Parathyroid adenoma (tissue), 2 donors: ENCODE results near the gene TRABD2A.

ENCODE experiments used
- H2AFZ ChIP-seq: fragments of 300-600 bp; sonication (generic); one replicate; pipeline ENCODE4 v1.7.0; 2017; ENCODE audit warnings: antibody characterized with exemption, mild to moderate bottlenecking
- H3K27ac ChIP-seq: fragments of 300-600 bp; sonication (generic); one replicate; pipeline ENCODE4 v1.7.0; 2017
- H3K27me3 ChIP-seq: fragments of 300-600 bp; sonication (generic); one replicate; pipeline ENCODE4 v1.7.0; 2017; ENCODE audit warnings: low read length; ENCODE audit not compliant: control insufficient read depth, insufficient read depth
- H3K36me3 ChIP-seq: fragments of 300-600 bp; sonication (generic); one replicate; pipeline ENCODE4 v1.7.0; 2017; ENCODE audit warnings: low read length; ENCODE audit not compliant: control insufficient read depth, insufficient read depth
- H3K4me1 ChIP-seq: fragments of 300-600 bp; sonication (generic); one replicate; pipeline ENCODE4 v1.7.0; 2017; ENCODE audit warnings: control low read depth
- H3K4me2 ChIP-seq: fragments of 300-600 bp; sonication (generic); one replicate; pipeline ENCODE4 v1.7.0; 2017; ENCODE audit warnings: low read length
- H3K4me3 ChIP-seq: fragments of 300-600 bp; sonication (generic); one replicate; pipeline ENCODE4 v1.7.0; 2017; ENCODE audit warnings: low read depth, low read length
- H3K79me2 ChIP-seq: fragments of 300-600 bp; sonication (generic); one replicate; pipeline ENCODE4 v1.7.0; 2017; ENCODE audit warnings: control low read depth
- H3K9ac ChIP-seq: fragments of 300-600 bp; sonication (generic); one replicate; pipeline ENCODE4 v1.7.0; 2017; ENCODE audit warnings: mild to moderate bottlenecking
- H3K9me3 ChIP-seq: fragments of 300-600 bp; sonication (generic); one replicate; pipeline ENCODE4 v1.7.0; 2017; ENCODE audit warnings: low read length; ENCODE audit not compliant: control insufficient read depth
- TF ChIP-seq, protein P1 (sequence below): fragments of 300-600 bp; sonication (generic); IDR thresholded peaks from one replicate; pipeline ENCODE4 v1.7.0; 2017; ENCODE audit warnings: antibody characterized with exemption, mild to moderate bottlenecking
- donor health status: primary hyperparathyroidism.

TRABD2A gene

DNA sequence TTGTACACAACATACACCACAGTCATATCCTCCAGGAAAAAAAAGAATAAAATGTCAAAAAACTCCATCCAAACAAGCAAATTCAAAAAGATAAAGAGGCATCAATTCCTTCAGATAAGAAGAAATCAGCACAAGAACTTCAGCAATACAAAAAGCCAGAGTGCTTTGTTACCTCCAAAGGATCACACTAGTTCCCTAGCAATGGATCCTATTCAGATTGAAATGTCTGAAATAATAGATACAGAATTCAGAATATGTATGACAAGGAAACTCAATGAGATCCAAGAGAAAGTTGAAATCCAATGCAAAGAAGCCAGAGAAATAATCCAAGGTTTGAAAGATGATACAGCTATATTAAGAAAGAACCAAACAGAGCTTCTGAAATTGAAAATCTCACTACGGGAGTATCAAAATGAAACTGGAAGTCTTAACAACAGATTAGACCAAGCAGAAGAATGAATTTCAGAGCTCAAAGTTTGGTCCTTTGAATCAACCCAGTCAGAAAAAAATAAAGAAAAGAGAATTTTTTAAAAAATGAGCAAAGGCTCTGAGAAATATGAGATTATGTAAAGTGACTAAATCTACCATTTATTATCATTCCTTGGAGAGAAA, 80.6 kb downstream of the TRABD2A start:
- no peaks in the 10 kb centered on the region for H3K9me3 ChIP-seq
- H3K27ac ChIP-seq: no peak overlapping the region
- H3K4me3 ChIP-seq: no peak overlapping the region
- H3K4me1 ChIP-seq: no peaks in the 10 kb centered on the region
- no peak overlapping the region for H3K9ac ChIP-seq
- no peaks in the 10 kb centered on the region for H3K79me2 ChIP-seq
- no peak overlapping the region for H2AFZ ChIP-seq
- no peaks in the 10 kb centered on the region for H3K27me3 ChIP-seq
- TF ChIP-seq, protein P1, sequence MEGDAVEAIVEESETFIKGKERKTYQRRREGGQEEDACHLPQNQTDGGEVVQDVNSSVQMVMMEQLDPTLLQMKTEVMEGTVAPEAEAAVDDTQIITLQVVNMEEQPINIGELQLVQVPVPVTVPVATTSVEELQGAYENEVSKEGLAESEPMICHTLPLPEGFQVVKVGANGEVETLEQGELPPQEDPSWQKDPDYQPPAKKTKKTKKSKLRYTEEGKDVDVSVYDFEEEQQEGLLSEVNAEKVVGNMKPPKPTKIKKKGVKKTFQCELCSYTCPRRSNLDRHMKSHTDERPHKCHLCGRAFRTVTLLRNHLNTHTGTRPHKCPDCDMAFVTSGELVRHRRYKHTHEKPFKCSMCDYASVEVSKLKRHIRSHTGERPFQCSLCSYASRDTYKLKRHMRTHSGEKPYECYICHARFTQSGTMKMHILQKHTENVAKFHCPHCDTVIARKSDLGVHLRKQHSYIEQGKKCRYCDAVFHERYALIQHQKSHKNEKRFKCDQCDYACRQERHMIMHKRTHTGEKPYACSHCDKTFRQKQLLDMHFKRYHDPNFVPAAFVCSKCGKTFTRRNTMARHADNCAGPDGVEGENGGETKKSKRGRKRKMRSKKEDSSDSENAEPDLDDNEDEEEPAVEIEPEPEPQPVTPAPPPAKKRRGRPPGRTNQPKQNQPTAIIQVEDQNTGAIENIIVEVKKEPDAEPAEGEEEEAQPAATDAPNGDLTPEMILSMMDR: no peak
- no peak overlapping the region for H3K4me2 ChIP-seq
- H3K36me3 ChIP-seq: no peaks in the 10 kb centered on the region

DNA sequence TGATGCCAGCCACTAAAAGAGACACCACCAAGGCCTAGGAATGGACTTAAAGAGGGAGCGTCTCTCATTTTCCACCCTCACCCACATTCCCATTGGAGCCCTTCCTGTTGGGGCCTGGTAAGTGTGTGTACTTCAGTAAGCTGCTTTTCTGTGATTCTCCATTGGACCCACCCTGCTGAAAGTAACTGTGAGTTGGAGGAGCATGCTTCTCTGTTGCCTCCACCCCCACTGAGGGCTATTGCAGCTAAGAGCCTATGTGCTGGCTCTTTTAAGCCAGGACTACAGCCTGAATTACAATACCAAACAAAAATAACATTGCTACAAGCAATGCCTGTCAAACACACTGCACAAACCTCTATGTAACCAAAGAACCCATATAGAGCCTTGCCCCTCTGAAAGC, 81.1 kb downstream of the TRABD2A start:
- Histone ChIP-seq H2AFZ (no peak overlapping the region), H3K27me3 (no peaks in the 10 kb centered on the region), H3K9ac (no peak overlapping the region), H3K4me2 (no peak overlapping the region), H3K4me1 (no peaks in the 10 kb centered on the region), H3K36me3 (no peaks in the 10 kb centered on the region), H3K27ac (no peak overlapping the region), H3K79me2 (no peaks in the 10 kb centered on the region), H3K4me3 (no peak overlapping the region), H3K9me3 (no peaks in the 10 kb centered on the region)
- TF ChIP-seq, protein P1: no peak

DNA sequence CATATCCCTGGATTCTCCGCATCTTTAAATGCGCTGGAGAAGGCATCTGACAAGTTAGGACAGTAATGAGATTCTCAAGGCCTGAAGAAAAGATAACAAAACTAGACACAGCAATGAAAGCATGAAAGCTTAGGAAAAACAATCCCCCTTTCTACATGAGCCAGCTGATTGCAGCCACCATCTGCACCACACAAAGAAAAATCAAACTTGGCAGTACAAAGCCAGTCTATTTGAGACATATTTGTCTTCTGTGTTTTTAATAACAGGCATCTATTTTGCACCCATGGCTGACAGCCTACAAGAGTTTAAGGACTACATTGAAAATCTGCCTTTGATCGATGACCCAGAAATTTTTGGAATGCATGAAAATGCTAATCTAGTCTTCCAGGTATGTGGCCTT, 83.6 kb downstream of the TRABD2A start:
- Histone ChIP-seq H3K4me1 (no peaks in the 10 kb centered on the region), H3K79me2 (no peaks in the 10 kb centered on the region), H3K36me3 (no peaks in the 10 kb centered on the region), H2AFZ (no peak overlapping the region), H3K9me3 (no peaks in the 10 kb centered on the region), H3K27ac (no peak overlapping the region), H3K4me3 (no peak overlapping the region), H3K9ac (no peak overlapping the region), H3K4me2 (no peak overlapping the region), H3K27me3 (no peaks in the 10 kb centered on the region)
- TF ChIP-seq, protein P1: no peak

DNA sequence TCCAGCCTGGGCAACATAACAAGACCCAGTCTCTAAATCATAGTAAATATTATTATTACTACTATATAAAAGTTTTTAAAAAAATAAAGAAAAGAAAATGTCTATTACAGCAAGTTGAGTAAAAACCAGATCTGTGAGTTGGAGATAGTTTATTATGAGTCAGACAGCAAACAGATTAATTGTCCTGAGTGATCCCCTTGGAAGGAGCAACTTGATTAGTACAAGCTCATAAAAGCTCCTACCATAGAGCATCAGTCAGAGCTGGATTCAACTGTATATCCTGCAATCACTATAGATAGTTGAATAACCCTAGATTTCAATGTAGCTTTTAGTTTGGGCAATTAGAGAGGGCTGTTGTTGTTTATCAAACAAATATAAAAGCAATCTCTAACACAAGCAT, 84.1 kb downstream of the TRABD2A start:
- no peak overlapping the region for H3K4me3 ChIP-seq
- H3K4me2 ChIP-seq: no peak overlapping the region
- no peaks in the 10 kb centered on the region for H3K4me1 ChIP-seq
- no peak overlapping the region for H3K27ac ChIP-seq
- no peaks in the 10 kb centered on the region for H3K9me3 ChIP-seq
- H3K79me2 ChIP-seq: no peaks in the 10 kb centered on the region
- H3K27me3 ChIP-seq: no peaks in the 10 kb centered on the region
- H2AFZ ChIP-seq: no peak overlapping the region
- no peak overlapping the region for H3K9ac ChIP-seq
- no peaks in the 10 kb centered on the region for H3K36me3 ChIP-seq
- TF ChIP-seq, protein P1: no peak

- Histone ChIP-seq H3K79me2 (no peaks in the 10 kb centered on the region), H3K4me2 (no peak overlapping the region), H3K27ac (no peak overlapping the region), H3K9me3 (no peaks in the 10 kb centered on the region), H3K36me3 (no peaks in the 10 kb centered on the region), H3K27me3 (no peaks in the 10 kb centered on the region), H2AFZ (no peak overlapping the region), H3K9ac (no peak overlapping the region), H3K4me3 (no peak overlapping the region), H3K4me1 (no peaks in the 10 kb centered on the region)
- TF ChIP-seq, protein P1: no peak
These were observed 87.2 kb downstream of the TRABD2A start for GRCh38 chr2:84793641-84794040.
